Measurements from ENCODE around the gene HOXD10. TPM values are rescaled to one million over a fixed set of nuclear protein-coding genes. Genes with fewer than 3 reads are reported as not detected.

HOXD10 gene
- total and polyA plus RNA-seq, 9 of the 15 experiments (the other 6 are each of a cell fraction or from before 2014, with no cell fraction given): not detected

GRCh38 chr2:176105078-176105729, 11.4 kb upstream of the HOXD10 start (continued):
- TF ChIP-seq PHF20 (IDR thresholded peaks at IDR 0.05; ENCODE audit: partially characterized antibody): no peak
- no peak for TF ChIP-seq ZNF561 (CRISPR knock-in tag; conservative IDR thresholded peaks at IDR 0.05)
- TF ChIP-seq GTF2B (IDR thresholded peaks at IDR 0.05; ENCODE audit: extremely low read depth, insufficient read length): no peak
- TF ChIP-seq BCLAF1 (IDR thresholded peaks at IDR 0.05; ENCODE audit: borderline replicate concordance in 1 of 2, control insufficient read depth in 1 of 2, low read depth in 2 of 2, low read length in 1 of 2): no peak
